Measurements from ENCODE around the gene FOXS1.

- TF ChIP-seq CTCF (conservative IDR thresholded peaks at IDR 0.05; ENCODE audit: low read depth in 2 of 2) (no peak), JUNB (IDR thresholded peaks at IDR 0.05; ENCODE audit: unreplicated experiment) (no peak), EZH2 (IDR thresholded peaks at IDR 0.05; ENCODE audit: low read depth, unreplicated experiment) (no peak), EZH2phosphoT487 (IDR thresholded peaks at IDR 0.05; ENCODE audit: unreplicated experiment) (no peak), POLR2AphosphoS5 (IDR thresholded peaks at IDR 0.05; ENCODE audit: low read depth) (no peak), REST (IDR thresholded peaks at IDR 0.05; ENCODE audit: unreplicated experiment) (no peak), STAT1 (IDR thresholded peaks at IDR 0.05; ENCODE audit: unreplicated experiment) (no peak)
These were observed 14.2 kb downstream of the FOXS1 start for GRCh38 chr20:31831211-31831610.
